ENCODE results near the gene DHRS7C.
"Not testable (repeated sequence)": the region's sequence is repeated elsewhere in the genome, so short reads cannot be mapped to it uniquely, and the experiment has no call there.

Gene DHRS7C

DNA sequence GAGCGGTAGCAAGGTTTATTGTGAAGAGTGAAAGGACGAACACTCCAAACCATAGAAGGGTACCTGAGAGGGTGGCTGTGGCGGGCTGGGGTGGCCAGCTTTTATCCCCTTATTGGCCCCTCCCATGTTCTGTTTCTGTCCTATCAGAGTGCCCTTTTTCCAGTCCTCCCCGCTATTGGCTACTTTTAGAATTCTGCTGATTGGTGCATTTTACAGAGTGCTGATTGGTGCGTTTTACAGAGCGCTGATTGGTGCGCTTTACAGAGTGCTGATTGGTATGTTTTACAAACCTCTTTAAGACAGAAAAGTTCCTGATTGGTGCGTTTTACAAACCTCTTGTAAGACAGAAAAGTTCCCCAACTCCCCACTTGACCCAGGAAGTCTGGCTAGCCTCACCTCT is 18.0 kb upstream of the DHRS7C start:
- no peak for DNase-seq

DNA sequence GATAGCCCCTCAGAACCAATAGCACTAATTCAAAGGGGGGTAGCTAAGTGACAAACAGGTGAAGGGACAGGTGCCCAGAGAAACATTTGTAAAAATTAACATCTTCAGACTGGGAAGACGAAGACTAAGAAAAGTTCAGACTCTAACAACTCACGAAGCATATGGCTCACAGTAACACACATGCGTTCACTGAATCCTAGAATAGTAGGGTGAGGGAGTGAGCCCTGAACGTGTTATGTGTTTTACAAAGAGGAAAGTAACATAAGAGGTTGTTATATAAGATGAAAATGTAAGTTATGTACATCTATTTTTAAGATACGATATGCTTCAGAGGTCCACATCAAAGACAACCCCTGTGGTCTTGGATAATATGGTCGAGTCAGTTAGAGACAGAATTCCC is 15.3 kb upstream of the DHRS7C start:
- DNase-seq: no peak

DNA sequence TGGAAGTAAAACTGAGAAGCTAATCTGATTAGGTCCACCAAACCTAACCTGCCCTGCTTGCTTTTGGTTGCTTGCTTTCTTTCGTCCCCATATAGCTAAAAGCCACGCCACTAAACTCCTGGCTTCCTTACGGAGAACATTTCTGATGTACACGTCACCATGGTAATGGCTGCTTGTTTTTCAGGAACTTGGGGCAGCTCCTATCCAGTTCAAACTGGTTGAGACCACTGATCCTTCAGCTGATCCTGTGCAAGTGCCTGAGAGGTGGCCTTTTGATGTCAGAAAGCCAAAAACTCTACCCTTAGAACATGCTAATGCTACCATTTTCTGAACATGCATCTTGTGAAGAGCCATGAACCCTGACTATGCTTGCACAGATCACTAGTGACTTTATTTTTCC is 14.4 kb upstream of the DHRS7C start:
- DNase-seq: no peak

DNA sequence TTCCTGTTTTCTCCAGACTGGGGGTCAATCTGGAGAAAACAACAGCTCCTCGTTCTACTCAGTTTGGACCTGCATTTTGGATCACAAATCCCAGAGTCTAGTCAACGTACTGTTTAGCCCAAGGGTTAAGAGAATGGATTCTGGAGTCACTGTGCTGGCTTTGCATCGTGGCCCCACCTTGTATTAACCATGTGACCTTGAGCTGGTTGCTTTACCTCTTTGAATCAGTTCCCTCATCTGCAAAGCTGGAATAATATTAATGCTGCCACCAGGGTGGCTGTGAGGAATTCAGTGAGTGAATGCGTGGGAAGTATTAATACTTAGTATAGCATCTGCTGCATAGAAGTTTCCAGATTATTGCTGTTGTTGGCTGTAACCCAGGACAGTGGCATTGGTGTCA is 11.3 kb upstream of the DHRS7C start:
- DNase-seq: no peak

DNA sequence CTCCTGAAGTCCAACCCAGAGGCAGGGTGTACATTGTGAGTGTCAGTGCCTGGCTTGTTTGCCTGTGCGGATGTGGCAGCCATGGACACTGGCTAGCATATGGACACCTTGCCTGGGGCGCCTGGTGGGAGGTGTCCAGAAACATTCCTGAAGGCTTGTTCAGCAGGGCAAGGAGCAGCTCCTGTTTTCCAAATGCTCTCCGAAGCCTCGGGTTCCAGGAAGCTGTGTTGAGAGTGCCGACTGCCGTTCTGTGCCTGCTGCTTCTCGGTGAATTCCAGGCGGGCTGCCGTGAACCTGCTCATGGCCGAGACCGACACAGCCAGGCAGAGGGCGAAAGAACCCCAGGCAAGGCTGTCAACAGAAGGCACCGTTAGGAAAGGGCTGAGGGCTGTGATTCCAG is 10.9 kb upstream of the DHRS7C start:
- DNase-seq: no peak

DNA sequence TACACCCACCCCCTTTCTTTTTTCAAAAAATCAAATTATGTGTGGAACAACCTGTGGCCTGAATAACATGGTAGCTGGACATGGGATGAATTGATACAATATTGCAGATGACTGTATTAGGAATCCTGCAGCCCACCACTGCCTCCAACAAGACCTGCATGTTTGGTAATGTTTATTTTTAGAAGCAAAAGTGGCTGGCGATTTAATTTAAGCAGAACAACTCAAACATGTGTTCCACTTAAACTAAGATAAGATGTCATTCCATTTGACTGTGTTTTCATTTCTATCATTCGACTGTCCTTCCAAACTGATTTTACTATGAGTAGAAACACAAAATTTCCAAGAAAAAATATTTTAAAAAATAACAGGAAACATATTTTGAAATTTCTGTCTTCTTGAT is 10.1 kb upstream of the DHRS7C start:
- no peak for DNase-seq

DNA sequence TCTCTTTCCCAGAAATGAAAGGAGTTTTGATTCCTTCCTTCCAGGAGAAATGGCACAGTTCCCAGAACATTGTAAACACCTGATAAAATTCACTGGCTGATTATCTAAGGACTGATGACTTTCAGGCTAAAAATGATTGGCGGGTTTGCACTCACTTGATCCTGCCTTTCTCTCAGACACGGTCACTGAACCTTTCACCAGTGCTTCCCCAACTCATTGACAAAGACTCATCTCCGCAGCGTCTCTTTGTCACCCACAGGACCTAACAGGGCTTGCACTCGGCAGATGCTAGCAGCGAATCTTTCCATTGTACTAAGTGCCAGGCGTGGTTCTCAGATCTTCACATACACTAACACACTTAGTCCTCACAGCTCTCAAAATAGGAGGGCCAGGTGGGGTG is 7.3 kb upstream of the DHRS7C start:
- peak; percentile 12 for DNase-seq

DNA sequence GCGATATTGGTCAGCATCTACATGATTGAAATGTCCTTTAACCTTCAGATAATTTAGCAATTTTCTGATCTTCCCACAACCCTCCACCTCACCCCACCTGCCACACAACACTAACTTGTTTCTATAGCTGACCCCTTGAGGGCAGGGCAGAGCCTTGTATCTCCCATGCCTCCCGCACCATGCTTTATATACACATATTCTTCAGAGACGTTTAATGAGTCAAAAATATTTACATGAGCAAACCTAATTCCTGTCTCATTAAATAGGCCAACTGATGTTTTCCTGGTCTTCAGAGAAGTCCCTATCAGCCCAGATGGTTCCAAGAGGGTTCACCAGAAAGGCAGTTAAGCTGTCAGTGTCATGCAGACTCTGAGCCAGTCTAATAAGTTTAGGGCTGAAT is 6.6 kb upstream of the DHRS7C start:
- no peak for DNase-seq

DNA sequence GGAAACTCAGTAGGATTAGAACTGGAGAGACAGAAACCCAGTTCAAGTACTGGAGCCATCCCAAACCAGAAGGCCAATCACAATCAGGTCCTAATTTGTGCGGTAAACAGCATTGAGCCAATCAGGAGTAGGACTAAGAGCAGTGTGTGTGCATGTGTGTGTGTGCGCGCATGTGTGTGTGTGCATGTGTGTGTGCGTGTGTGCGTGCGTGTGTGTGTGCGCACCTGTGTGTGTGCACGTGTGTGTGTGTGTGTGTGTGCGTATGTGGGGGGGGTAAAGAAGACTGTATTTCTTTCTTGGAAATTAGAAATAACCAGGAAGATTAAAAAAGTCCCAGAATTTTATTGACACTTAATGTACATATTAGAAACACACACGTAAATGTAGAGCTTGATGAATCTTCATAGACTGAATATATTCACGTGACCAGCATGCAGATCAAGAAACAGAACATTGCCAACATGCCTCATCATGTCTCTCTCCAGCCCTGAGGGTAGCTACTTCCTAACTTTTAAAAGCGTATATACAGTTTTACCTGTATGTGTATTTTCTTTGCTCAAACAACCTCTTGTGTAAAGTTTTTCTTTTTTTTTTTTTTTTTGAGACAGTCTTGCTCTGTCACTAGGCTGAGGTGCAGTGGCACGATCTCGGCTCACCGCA is 919 bp upstream of the DHRS7C start:
- no peak for DNase-seq

DNA sequence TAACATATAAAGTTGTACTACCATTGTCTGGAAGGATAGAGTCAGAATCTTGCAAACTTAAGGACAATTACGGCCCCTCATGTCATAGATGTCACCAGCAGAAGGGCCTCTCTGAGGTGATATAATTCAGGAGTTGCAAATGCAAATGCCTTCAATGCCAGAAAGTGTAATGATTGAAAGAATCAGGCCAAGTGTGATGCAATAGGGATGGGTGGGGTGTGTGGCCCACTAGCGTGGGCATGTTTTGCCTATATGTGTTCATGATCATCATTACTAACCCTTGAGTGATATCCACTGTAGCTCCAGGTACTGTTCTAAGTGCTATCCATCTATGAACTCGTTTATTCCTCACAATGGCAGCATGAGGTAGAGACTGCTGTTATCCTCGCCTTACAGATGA is 1.1 kb downstream of the DHRS7C start:
- no peak for DNase-seq

DNA sequence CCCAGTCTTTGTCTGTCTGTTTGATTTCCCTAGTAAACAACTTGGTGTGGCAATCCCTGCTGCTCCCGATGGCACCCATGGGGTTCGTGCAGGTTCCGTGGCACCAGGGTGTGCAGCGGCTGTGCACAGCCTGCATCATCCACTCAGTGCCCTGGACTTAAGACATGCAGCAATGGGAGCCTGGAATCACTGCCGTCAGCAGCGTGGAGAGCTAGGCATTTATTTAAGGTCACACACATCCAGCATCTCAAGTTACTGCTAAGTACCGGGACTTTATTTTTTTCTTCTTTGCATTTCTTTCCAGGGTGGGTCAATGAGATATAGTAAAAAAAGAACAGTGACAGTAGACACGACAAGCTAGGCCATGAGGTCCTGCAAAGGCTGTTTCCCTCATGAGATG is 2.8 kb downstream of the DHRS7C start:
- DNase-seq: no peak

DNA sequence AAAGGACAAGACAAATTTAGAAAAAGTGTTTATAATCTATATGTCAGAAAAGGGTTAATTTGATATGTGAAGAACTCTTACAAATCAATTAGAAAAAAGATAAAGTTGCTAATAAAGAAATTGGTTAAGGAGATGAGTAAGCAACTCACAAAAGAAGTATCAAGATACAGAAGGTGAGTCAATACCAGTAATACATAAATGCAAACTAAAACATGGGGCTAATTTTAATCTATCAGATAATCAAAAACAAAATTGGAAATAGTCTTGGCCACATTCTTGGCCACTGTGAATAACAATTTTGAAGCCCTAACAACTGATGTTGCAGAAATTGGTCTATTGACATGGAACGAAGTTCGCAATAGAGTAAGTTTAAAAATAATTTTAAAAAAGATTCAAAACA is 6.8 kb downstream of the DHRS7C start:
- DNase-seq: no peak

DNA sequence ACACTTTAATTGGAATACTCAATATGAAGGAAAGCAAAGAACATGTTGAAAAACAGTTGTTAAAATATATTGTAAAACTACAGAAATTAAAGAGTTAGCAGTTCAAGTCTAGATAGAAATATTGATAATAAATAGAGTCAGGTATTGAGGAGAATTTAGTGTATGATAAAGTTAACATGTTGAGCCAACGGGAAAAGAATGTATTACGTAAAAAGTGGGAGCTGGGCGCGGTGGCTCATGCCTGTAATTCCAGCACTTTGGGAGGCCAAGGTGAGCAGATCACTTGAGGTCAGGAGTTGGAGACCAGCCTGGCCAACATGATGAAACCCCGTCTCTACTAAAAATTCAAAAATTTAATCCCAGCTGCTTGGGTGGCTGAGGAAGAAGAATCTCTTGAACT is 7.9 kb downstream of the DHRS7C start:
- DNase-seq: not testable (repeated sequence)

DNA sequence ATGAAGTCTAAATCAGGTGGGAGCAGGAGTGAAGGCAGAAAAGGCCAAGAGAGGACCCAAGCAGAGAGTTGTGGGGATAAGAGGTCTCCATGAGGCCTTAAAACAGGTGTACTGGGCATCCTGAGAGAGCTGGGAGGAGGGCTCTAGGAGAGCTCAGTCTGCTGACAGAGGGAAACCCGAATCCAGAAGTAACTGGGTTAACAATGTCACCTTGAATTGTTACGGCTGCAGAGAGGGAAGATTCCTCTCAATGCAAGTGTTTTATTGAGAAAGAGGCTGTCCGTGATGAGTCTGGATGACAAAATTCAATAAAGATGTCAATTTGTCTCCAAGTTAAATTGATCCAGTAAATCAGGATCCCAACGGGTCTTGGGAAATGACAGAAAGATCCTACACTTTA is 8.3 kb downstream of the DHRS7C start:
- no peak for DNase-seq

DNA sequence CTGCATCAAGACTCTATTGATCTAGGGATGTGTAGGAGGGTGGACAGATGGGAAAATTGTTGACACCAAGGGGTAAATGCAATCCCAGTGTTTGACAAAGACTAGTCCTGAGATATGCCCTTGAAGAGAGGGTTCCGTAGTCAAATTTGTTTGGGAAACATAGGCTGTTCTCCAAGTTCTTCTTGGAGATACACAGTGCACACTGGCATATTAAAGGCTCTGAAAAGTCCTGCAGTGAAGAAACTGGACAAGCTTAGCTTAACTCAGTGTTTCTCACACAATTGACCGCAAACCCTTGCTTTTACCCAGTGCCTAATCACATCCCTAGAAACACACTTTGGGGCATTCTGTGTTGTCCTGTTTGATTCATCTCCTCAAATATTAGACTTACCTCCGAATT is 10.8 kb downstream of the DHRS7C start:
- no peak for DNase-seq

DNA sequence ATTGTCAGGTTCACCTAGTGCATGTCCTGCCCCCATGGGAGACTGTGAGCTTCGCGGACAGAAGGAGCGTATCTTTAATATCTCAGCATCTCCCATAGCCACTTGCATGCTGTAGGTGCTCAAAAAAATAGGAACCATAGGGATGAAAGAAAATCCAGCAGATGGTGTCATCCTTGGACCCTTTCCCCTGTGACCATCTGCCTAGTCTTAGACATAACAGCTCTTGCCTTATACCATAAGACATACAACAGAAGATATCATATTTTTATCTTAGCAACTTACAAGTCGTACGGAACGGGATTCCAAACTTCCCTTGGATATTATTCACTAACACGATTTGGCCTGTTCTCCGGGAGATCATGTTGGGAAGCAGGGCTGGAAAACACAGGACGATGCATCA is 14.5 kb downstream of the DHRS7C start:
- no peak for DNase-seq

DNA sequence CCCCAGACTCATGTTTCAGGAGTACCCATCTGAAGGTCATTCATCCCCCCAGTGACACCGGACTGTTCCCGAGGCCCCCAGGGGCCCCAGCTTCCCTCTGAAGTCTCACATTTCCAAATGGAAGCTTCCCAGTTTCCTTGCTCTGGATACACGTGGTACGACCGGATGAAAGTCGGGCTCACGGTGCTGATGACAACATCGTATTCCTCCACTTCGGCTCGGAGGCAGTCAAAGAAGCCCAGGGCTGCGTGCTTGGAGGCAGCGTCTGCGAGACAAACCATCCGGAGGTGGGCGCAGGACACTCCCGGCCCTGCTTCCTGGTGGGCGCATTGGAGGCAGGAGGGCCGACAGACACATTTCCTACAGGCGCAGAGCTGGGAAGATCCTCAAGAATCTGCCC is 18.7 kb downstream of the DHRS7C start:
- DNase-seq: no peak

DNA sequence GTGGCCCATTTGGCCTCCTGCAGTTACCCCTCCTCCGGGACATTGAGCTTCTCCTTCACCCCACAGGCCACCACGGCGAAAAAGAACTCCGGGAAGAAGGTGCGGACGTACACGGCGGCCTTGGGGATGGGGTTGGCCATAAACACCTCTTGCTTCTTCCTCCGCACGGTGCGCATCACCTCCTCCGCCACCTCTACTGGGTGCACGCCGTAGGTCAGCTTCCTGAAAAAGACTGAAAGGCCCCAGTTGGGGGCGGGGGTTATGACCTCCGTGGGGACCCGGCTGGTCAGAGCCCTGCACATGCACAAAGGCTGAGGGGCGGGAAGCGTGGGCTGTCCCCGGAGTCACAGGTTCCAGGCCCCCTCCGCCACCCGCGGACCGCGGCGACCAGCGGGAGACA is 19.9 kb downstream of the DHRS7C start:
- no peak for DNase-seq

DNA sequence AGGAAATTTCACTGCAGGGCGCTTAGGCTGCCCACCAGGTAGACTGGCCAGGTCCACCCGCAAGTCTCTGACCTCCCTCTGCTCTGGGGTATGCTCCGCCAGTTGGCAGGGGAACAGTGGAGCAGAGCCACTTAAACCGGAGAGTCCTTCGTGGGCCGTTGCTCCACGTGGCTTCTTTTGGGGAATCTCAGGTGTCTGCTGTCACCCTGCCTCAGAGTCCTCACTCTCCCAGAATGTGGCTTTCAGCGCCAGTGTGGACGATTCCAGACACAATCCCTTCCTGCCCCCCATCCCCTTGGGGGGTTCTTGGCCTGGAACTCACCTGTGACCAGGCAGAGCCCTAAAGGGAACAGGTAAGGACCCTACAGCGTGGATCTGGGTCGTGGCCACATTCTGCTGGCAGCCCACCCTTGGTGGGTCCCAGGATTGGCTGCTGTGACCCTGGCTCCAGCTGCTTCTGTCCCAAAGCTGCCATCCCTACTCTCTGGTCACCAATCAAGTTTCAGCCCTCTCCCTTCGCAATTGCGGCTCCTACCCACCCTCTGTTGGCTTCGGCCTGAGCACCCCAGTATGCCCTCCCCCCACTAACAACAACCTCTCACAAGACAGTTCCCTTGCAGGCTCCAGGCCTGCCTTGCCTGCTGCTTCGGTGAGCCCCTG is 22.2 kb downstream of the DHRS7C start:
- no peak for DNase-seq

DNA sequence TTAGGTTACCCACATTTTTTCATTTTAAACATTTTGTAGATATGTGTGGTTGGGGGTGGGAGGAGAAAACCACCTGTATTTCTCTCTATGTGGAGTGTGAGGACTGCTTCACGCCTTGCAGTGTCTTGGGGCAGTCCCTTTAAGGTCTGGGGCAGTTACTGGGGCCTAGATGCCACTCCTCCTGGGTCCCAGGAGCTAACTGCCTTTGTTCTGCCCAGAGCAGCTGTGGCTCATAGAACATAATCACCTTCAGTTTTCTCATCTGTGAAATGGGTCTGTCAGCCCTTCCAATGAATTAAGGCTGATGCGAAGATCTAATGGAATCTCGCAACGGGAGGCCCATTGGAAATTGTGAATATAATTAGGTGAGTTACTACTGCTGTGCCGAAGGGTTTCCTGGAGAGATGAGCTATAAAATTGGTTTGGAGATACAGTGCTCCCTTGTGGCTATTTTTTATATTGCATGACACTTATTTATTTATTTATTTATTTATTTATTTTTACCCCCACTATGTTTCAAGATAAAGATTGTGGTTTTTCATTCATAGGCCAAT is 22.9 kb downstream of the DHRS7C start:
- DNase-seq: peak; percentile 28

DNA sequence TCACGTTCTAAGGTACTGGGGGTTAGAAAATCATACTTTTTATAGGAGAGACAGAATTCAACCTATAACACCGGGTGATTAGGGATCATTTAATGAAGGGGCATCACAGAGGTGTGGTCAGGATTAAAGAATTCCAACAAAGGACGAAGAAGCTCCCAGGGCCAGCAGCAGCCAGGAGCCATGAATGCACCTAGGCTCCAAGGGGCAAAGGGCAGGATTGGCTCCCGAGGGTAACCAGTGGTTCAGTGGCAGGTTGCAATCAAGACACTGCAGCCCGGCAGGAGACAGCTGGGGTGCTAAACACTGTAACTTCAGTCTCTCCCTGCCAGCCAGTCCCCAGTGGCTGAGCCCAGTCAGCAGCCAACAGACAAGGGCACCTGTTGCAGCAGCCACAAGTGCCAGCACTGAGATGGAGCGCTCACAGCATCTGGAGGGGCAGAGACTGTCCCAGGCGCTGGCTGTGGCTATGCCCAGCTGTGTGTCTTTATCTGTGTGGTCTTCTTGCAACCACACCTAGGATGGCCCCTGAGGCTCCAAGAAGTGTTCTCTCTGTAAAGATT is 23.9 kb downstream of the DHRS7C start:
- no peak for DNase-seq

DNA sequence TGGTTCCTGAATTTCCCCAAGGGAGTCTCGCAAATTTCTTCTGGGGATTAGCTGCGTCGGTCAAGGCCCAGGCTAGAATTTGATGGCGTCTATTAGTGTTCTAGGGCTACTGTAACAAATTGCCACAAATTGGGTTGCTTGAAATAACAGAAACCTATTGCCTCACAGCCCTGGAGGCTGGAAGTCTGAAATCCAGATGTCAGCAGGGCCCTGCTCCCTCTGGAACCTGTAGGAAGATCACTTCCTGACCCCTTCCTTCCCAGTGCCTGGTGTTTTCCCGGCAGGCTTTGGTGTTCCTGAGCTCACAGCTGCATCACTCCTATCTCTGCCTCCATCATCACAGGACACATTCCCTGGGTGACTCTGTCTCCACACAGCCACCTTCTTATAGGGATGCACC is 24.4 kb downstream of the DHRS7C start:
- no peak for DNase-seq

DNA sequence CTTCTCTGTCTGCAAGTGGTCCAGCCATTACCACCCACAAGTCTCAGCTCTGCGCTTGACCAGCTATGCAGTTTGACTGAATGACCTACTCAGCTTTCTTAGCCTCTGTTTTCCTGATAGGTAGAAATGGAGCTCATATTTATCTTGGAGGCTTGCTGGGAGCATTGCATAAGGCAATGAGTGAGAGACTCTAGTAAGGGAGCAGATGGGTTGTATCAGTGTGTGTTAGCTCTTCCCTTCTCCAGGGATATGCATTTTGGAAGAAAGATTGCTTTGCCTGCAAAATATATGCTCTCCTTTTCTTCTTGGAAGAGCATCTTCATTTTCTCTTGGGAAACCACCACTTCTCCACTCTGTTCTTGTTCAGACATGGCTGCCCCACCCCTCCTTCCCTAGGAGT is 26.1 kb downstream of the DHRS7C start:
- DNase-seq: no peak

DNA sequence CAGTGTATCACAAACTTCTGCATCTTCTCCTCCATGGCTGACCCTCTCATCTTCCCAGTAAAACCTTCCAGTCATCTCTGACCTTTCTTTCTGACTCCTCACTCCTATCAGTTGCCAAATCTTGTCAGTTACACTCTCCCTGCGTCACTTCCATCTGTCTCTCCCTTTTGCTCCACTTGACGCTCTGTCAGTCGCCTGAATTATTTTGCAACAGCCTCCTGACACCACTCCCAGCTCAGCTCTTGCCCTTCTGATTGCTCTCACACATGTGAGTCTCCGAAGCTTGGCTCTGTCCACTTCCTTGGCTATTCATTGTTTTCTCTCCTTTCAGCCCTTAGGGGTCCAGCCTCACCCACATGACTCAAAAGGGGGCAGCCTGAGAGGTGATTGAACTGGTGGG is 27.7 kb downstream of the DHRS7C start:
- DNase-seq: no peak

DNA sequence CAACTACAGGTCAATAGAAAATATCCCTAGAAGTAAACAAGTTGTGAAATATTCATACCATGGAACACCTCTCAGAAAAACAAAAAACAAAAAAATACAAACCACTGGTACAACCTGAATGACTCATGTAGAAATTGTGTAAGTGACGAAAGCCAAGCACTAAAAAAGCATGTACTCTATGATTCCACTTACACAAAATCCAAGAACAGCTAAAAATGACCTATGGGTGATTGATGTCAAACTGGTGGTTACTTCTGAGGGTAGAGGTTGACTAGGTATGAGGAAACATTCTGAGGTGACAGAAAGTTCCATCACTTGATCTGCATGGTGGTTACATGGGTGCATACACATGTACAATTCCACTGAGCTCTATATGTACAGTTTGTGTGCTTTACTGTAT is 31.1 kb downstream of the DHRS7C start:
- DNase-seq: no peak
